IMR-90 (cell line): ENCODE data around the gene GTF3C1. TPM values are rescaled to one million over a fixed set of nuclear protein-coding genes. Genes with fewer than 3 reads are reported as not detected.

Experiments used
- ATAC-seq: fragments of 200-7000 bp; cut with Tn5 transposase; 2 replicates; pipeline ENCODE4 v1.9.1; 2020; ENCODE audit warnings: low read depth, mild to moderate bottlenecking, moderate library complexity
- BruUV-seq: library from RNA; stranded (reverse); fragments of 400-500 nt; replicated peaks from 2 replicates; lab custom pipeline; 2021; lab: Mats Ljungman, UMichigan
- CTCF ChIA-PET: fragments of 300-600 bp; formaldehyde crosslinking; extraction: SDS; loops from one replicate; lab custom pipeline; 2021; ENCODE audit warnings: antibody characterized with exemption; lab: Yijun Ruan, JAX
- POLR2A ChIA-PET: fragments of 300-600 bp; sonication (Branson Sonifier 250); formaldehyde crosslinking; loops from one replicate; lab custom pipeline; 2022; ENCODE audit warnings: antibody characterized with exemption; ENCODE audit not compliant: unreplicated experiment; lab: Charles Lee
- DNase-seq: peaks from one replicate; pipeline ENCODE4 v3.0.0; 2013
- H2AFZ ChIP-seq: replicated peaks from 2 replicates; pipeline ENCODE3; 2013; ENCODE audit warnings: low read length, mild to moderate bottlenecking; ENCODE audit not compliant: poor library complexity
- H2AK5ac ChIP-seq: 2 replicates; pipeline ENCODE4 v1.6.1; 2013; ENCODE audit warnings: low read depth, low read length, inconsistent platforms
- H2AK9ac ChIP-seq: replicated peaks from 2 replicates; pipeline ENCODE3; 2013; ENCODE audit warnings: mild to moderate bottlenecking, low read depth, low read length, moderate library complexity; ENCODE audit not compliant: poor library complexity
- H2BK120ac ChIP-seq: 2 replicates; pipeline ENCODE4 v1.6.1; 2013; ENCODE audit warnings: low read depth, low read length, inconsistent platforms
- H2BK15ac ChIP-seq: 3 replicates; pipeline ENCODE4 v1.6.1; 2013; ENCODE audit warnings: low read depth, low read length, inconsistent platforms
- H2BK20ac ChIP-seq: 2 replicates; pipeline ENCODE4 v1.6.1; 2013; ENCODE audit warnings: low read depth, mild to moderate bottlenecking, inconsistent platforms, low read length, moderate library complexity
- H2BK5ac ChIP-seq: 2 replicates; pipeline ENCODE4 v1.6.1; 2013; ENCODE audit warnings: mild to moderate bottlenecking, low read depth, low read length, inconsistent platforms; ENCODE audit not compliant: poor library complexity, severe bottlenecking
- H3K14ac ChIP-seq: replicated peaks from 2 replicates; pipeline ENCODE4 v1.6.1; 2013; ENCODE audit warnings: low read depth, low read length, inconsistent platforms
- H3K18ac ChIP-seq: 2 replicates; pipeline ENCODE4 v1.6.1; 2013; ENCODE audit warnings: low read depth, low read length, control low read depth
- H3K23ac ChIP-seq: 2 replicates; pipeline ENCODE4 v1.6.1; 2013; ENCODE audit warnings: low read depth, low read length, inconsistent platforms
- H3K27ac ChIP-seq: 2 replicates; pipeline ENCODE4 v1.5.1; 2013; ENCODE audit warnings: mild to moderate bottlenecking, control low read depth, low read length; ENCODE audit not compliant: insufficient read depth
- H3K27me3 ChIP-seq: 2 replicates; pipeline ENCODE4 v1.6.1; 2013; ENCODE audit warnings: low read length; ENCODE audit not compliant: control insufficient read depth, insufficient read depth
- H3K36me3 ChIP-seq: 2 replicates; pipeline ENCODE4 v1.6.1; 2013; ENCODE audit warnings: low read length, mixed read lengths; ENCODE audit not compliant: control insufficient read depth, insufficient read depth
- H3K4ac ChIP-seq: 2 replicates; pipeline ENCODE4 v1.6.1; 2013; ENCODE audit warnings: low read depth, low read length, inconsistent platforms
- H3K4me1 ChIP-seq: 2 replicates; pipeline ENCODE4 v1.6.1; 2013; ENCODE audit warnings: low read length, mixed read lengths; ENCODE audit not compliant: control insufficient read depth, insufficient read depth
- H3K4me2 ChIP-seq: 2 replicates; pipeline ENCODE4 v1.6.1; 2013; ENCODE audit warnings: low read depth, mild to moderate bottlenecking, control low read depth, low read length, moderate library complexity
- H3K4me3 ChIP-seq: 2 replicates; pipeline ENCODE4 v1.5.1; 2013; ENCODE audit warnings: low read depth, mild to moderate bottlenecking, control low read depth, low read length, moderate library complexity; ENCODE audit not compliant: insufficient read depth
- H3K56ac ChIP-seq: 2 replicates; pipeline ENCODE4 v1.6.1; 2013; ENCODE audit warnings: low read length, inconsistent platforms; ENCODE audit not compliant: insufficient read depth; ENCODE audit errors: extremely low read depth
- H3K79me1 ChIP-seq, 2 experiments: 2 replicates each; pipeline ENCODE4 v1.6.1; 2013; ENCODE audit warnings: low read length in 2 of 2, inconsistent platforms in 1 of 2, low read depth in 1 of 2
- H3K9ac ChIP-seq: 2 replicates; pipeline ENCODE4 v1.6.1; 2013; ENCODE audit warnings: low read depth, low read length, control low read depth
- H3K9me1 ChIP-seq: 2 replicates; pipeline ENCODE4 v1.6.1; 2013; ENCODE audit warnings: low read length, inconsistent platforms; ENCODE audit not compliant: insufficient read depth
- H3K9me3 ChIP-seq: 2 replicates; pipeline ENCODE4 v1.6.1; 2013; ENCODE audit warnings: low read length; ENCODE audit not compliant: control insufficient read depth, insufficient read depth
- H4K20me1 ChIP-seq: 2 replicates; pipeline ENCODE4 v1.6.1; 2013; ENCODE audit warnings: low read length, inconsistent platforms; ENCODE audit not compliant: insufficient read depth
- H4K5ac ChIP-seq: 2 replicates; pipeline ENCODE4 v1.6.1; 2013; ENCODE audit warnings: mild to moderate bottlenecking, low read depth, low read length, control low read depth
- H4K8ac ChIP-seq, 2 experiments: 2 replicates each; pipeline ENCODE4 v1.6.1; 2013; ENCODE audit warnings: low read depth in 2 of 2, low read length in 2 of 2, control low read depth in 1 of 2, inconsistent platforms in 1 of 2
- H4K91ac ChIP-seq: 2 replicates; pipeline ENCODE4 v1.6.1; 2013; ENCODE audit warnings: low read depth, low read length, inconsistent platforms; ENCODE audit not compliant: insufficient read depth
- BHLHE40 ChIP-seq: fragments of 150-350 bp; IDR thresholded peaks from 2 replicates; pipeline ENCODE4 v1.6.1; 2016; ENCODE audit warnings: mild to moderate bottlenecking, low read depth, low read length
- FOS ChIP-seq: fragments of 150-350 bp; IDR thresholded peaks from 2 replicates; pipeline ENCODE4 v1.6.1; 2016; ENCODE audit warnings: low read depth, low read length
- MAFK ChIP-seq: IDR thresholded peaks from 2 replicates; pipeline ENCODE4 v1.6.1; 2012; ENCODE audit warnings: low read depth, low read length, improper control_type of control experiment
- MAZ ChIP-seq: IDR thresholded peaks from 2 replicates; pipeline ENCODE4 v1.6.1; 2012; ENCODE audit warnings: low read depth, mild to moderate bottlenecking, low read length, improper control_type of control experiment, moderate library complexity, borderline replicate concordance
- MXI1 ChIP-seq: IDR thresholded peaks from 2 replicates; pipeline ENCODE4 v1.6.1; 2012; ENCODE audit warnings: low read depth, mild to moderate bottlenecking, low read length, moderate library complexity, borderline replicate concordance
- POLR2A ChIP-seq: IDR thresholded peaks from 2 replicates; pipeline ENCODE4 v1.6.1; 2012; ENCODE audit warnings: mild to moderate bottlenecking, low read depth, low read length
- RAD21 ChIP-seq: IDR thresholded peaks from 2 replicates; pipeline ENCODE4 v1.6.1; 2012; ENCODE audit warnings: low read length, improper control_type of control experiment
- RCOR1 ChIP-seq: IDR thresholded peaks from 2 replicates; pipeline ENCODE4 v1.6.1; 2012; ENCODE audit warnings: mild to moderate bottlenecking, low read length, improper control_type of control experiment; ENCODE audit not compliant: insufficient replicate concordance
- WGBS, 2 experiments: methylation state at CpG; one replicate each; pipeline versions ENCODE4 v1.1.5 to v1.1.7; 2013; ENCODE audit warnings: missing lambda C conversion rate in 2 of 2; ENCODE audit not compliant: insufficient read length in 1 of 2; ENCODE audit errors: extremely low coverage in 2 of 2; 5-methylcytosine and 5-hydroxymethylcytosine counted together
- dilution Hi-C: fragments of 300-500 bp; cut with HindIII; formaldehyde crosslinking; loops from one replicate; pipeline ENCODE4 v1.14.3; 2018; ENCODE audit warnings: low sequenced_read_pairs; ENCODE audit not compliant: unreplicated experiment
- in situ Hi-C: fragments of 300-500 bp; cut with MboI; formaldehyde crosslinking; loops from 3 replicates; pipeline ENCODE4 v1.14.3; 2019; ENCODE audit warnings: low sequenced_read_pairs, inconsistent platforms, mixed read lengths
- intact Hi-C: fragments of 100-400 bp; cut with micrococcal nuclease; formaldehyde crosslinking; loops from 2 replicates; pipeline ENCODE4 v1.10.0; 2022
- polyA plus RNA-seq, 3 experiments: library from polyadenylated mRNA; depleted of rRNA; stranded (reverse); fragments of >200 nt; gene quantifications; 2 replicates each; pipeline ENCODE4 v1.2.3, GENCODE V29; 2012; ENCODE audit warnings: low replicate concordance in 1 of 3
- total RNA-seq: library from RNA; depleted of rRNA; stranded (reverse); fragments of >200 nt; gene quantifications from 2 replicates; pipeline ENCODE4 v1.2.3, GENCODE V29; 2012
- TF ChIP-seq, protein P1 (sequence below): fragments of 150-350 bp; IDR thresholded peaks from 2 replicates; pipeline ENCODE4 v1.6.1; 2016; ENCODE audit warnings: low read depth, mild to moderate bottlenecking, low read length, moderate library complexity, borderline replicate concordance
- TF ChIP-seq, protein P2 (sequence below): conservative IDR thresholded peaks from 2 replicates; pipeline ENCODE4 v1.5.1; 2012; ENCODE audit warnings: mild to moderate bottlenecking, low read depth, low read length, improper control_type of control experiment

GTF3C1 gene
- total and polyA plus RNA-seq, 2 of the 4 experiments (the other 2 are of a cell fraction): 50.8 to 68.1 TPM

DNA sequence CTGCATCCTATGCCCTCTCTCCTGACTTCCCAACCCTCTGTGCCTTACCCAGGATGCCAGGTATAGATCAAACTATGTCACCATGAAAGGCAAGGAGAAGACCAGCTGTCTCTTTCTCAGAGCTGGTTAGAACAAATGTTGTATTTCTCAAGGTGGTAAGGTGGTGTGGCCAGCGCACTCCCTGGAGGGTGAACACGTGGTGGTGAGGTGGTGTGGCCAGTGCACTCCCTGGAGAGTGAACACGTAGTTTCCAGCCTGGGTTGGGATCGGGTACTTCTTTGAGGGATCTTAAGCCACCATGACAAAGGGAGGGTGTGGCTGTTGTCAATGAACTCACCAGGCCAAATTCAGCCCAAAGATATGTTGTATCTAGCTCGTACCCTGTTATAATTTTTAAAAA is 27.0 kb upstream of the GTF3C1 start:
- H3K4me2 ChIP-seq: no peak overlapping the region
- H2AK5ac ChIP-seq: peak overlapping the region; percentile 70; the same call in 1 of the 2 replicates
- ChIA-PET CTCF (interaction anchor here (0.6 to 1.3 kb wide), 2 partner anchors 21 to 62 kb away, joined by 3 read pairs; no protein-coding TSS in a partner anchor), POLR2A (interaction anchor here (0.6 kb wide), 1 partner anchor 27 kb away, joined by 4 read pairs; the partner anchor contains the start of genes GTF3C1 and KATNIP)
- peak overlapping the region; percentile 46 for H3K4ac ChIP-seq
- in situ Hi-C loops: no loop called here
- H3K18ac ChIP-seq: no peak overlapping the region
- H3K9ac ChIP-seq: no peak overlapping the region
- no peak overlapping the region for H3K23ac ChIP-seq
- dilution Hi-C loops: no loop called here
- H4K8ac ChIP-seq: no peak overlapping the region
- 0 out of 2 replicates have a peak overlapping the region, but pooled peaks have one; percentile 12 for H2BK120ac ChIP-seq
- no peak overlapping the region for H2AFZ ChIP-seq
- TF ChIP-seq, protein P1, sequence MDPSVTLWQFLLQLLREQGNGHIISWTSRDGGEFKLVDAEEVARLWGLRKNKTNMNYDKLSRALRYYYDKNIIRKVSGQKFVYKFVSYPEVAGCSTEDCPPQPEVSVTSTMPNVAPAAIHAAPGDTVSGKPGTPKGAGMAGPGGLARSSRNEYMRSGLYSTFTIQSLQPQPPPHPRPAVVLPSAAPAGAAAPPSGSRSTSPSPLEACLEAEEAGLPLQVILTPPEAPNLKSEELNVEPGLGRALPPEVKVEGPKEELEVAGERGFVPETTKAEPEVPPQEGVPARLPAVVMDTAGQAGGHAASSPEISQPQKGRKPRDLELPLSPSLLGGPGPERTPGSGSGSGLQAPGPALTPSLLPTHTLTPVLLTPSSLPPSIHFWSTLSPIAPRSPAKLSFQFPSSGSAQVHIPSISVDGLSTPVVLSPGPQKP: no peak
- TF ChIP-seq BHLHE40 (no peak), MAZ (no peak), FOS (no peak), RCOR1 (no peak), RAD21 (no peak), MXI1 (no peak), POLR2A (no peak), MAFK (no peak)
- TF ChIP-seq, protein P2, sequence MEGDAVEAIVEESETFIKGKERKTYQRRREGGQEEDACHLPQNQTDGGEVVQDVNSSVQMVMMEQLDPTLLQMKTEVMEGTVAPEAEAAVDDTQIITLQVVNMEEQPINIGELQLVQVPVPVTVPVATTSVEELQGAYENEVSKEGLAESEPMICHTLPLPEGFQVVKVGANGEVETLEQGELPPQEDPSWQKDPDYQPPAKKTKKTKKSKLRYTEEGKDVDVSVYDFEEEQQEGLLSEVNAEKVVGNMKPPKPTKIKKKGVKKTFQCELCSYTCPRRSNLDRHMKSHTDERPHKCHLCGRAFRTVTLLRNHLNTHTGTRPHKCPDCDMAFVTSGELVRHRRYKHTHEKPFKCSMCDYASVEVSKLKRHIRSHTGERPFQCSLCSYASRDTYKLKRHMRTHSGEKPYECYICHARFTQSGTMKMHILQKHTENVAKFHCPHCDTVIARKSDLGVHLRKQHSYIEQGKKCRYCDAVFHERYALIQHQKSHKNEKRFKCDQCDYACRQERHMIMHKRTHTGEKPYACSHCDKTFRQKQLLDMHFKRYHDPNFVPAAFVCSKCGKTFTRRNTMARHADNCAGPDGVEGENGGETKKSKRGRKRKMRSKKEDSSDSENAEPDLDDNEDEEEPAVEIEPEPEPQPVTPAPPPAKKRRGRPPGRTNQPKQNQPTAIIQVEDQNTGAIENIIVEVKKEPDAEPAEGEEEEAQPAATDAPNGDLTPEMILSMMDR: no peak
- WGBS, 2 experiments: 86% methylated on average over 3 of the region's 5 CpGs; no CpG with 5 or more reads in 1 of the 2 experiments
- H3K4me3 ChIP-seq: no peak overlapping the region
- no peaks in the 10 kb centered on the region for H3K27me3 ChIP-seq
- H3K14ac ChIP-seq: no peak overlapping the region
- no peak overlapping the region for H3K56ac ChIP-seq
- H2BK5ac ChIP-seq: no peak overlapping the region
- H3K79me1 ChIP-seq: peaks cover 2 to 21% of the 10 kb centered on the region in 2 experiments; a peak in 2 of 4 replicates
- no peaks in the 10 kb centered on the region for H3K9me3 ChIP-seq
- peak overlapping the region; percentile 41; the same call in 1 of the 3 replicates for H2BK15ac ChIP-seq
- H3K4me1 ChIP-seq: peaks cover 14% of the 10 kb centered on the region
- peak overlapping the region; percentile 60 for H4K91ac ChIP-seq
- DNase-seq: no peak
- no peak overlapping the region for H3K27ac ChIP-seq
- no peak overlapping the region for H2BK20ac ChIP-seq
- H3K36me3 ChIP-seq: peaks cover 4% of the 10 kb centered on the region; the same call in 1 of the 2 replicates
- peak overlapping the region; percentile 20 for H2AK9ac ChIP-seq
- no TSS peak for BruUV-seq
- H4K20me1 ChIP-seq: peaks cover 4% of the 10 kb centered on the region; the same call in 1 of the 2 replicates
- no peak overlapping the region for H4K5ac ChIP-seq
- ATAC-seq: no peak
- peaks cover 24% of the 10 kb centered on the region for H3K9me1 ChIP-seq
- intact Hi-C loops: no loop called here
